WTC11 (cell line): ENCODE data around the gene MNT. TPM values are rescaled to one million over a fixed set of nuclear protein-coding genes. Genes with fewer than 3 reads are reported as not detected.

Experiments used
- AFF4 ChIP-seq: sonication (generic); formaldehyde crosslinking; IDR thresholded peaks from 2 replicates; pipeline ENCODE4 v1.8.1; 2023; ENCODE audit warnings: mild to moderate bottlenecking, missing genetic modification reagents, borderline replicate concordance
- CBFB ChIP-seq: sonication (generic); formaldehyde crosslinking; IDR thresholded peaks from 2 replicates; pipeline ENCODE4 v1.8.1; 2022; ENCODE audit warnings: mild to moderate bottlenecking, low read depth, missing genetic modification reagents
- CREB1 ChIP-seq: sonication (generic); formaldehyde crosslinking; IDR thresholded peaks from 2 replicates; pipeline ENCODE4 v1.8.0; 2023; ENCODE audit warnings: mild to moderate bottlenecking, missing genetic modification reagents
- ELF4 ChIP-seq: sonication (generic); formaldehyde crosslinking; IDR thresholded peaks from 2 replicates; pipeline ENCODE4 v1.8.1; 2022; ENCODE audit warnings: low read depth, mild to moderate bottlenecking, moderate library complexity, missing genetic modification reagents
- FOXK1 ChIP-seq: sonication (generic); formaldehyde crosslinking; IDR thresholded peaks from 2 replicates; pipeline ENCODE4 v1.8.0; 2022; ENCODE audit warnings: mild to moderate bottlenecking, moderate library complexity, missing genetic modification reagents
- FOXP1 ChIP-seq: sonication (generic); formaldehyde crosslinking; IDR thresholded peaks from 2 replicates; pipeline ENCODE4 v1.8.0; 2022; ENCODE audit warnings: missing genetic modification reagents, mild to moderate bottlenecking, moderate library complexity, borderline replicate concordance
- GABPB1 ChIP-seq: sonication (generic); formaldehyde crosslinking; IDR thresholded peaks from 2 replicates; pipeline ENCODE4 v1.8.1; 2023; ENCODE audit warnings: mild to moderate bottlenecking, missing genetic modification reagents
- GRHL2 ChIP-seq: fragments of 250-450 bp; sonication (Bioruptor Pico); IDR thresholded peaks from 2 replicates; pipeline ENCODE4 v1.8.0; 2022; ENCODE audit warnings: mild to moderate bottlenecking, moderate library complexity; ENCODE audit not compliant: insufficient replicate concordance, severe bottlenecking
- GTF2I ChIP-seq: fragments of 250-450 bp; sonication (Bioruptor Pico); conservative IDR thresholded peaks from 2 replicates; pipeline ENCODE4 v1.4.0; 2021; ENCODE audit warnings: mild to moderate bottlenecking
- IRF2 ChIP-seq: sonication (generic); formaldehyde crosslinking; IDR thresholded peaks from 2 replicates; pipeline ENCODE4 v1.8.0; 2022; ENCODE audit warnings: low read depth, missing genetic modification reagents, borderline replicate concordance
- JUN ChIP-seq: sonication (generic); formaldehyde crosslinking; IDR thresholded peaks from 2 replicates; pipeline ENCODE4 v1.8.0; 2023; ENCODE audit warnings: mild to moderate bottlenecking, missing genetic modification reagents
- NR1H2 ChIP-seq: sonication (generic); formaldehyde crosslinking; IDR thresholded peaks from 2 replicates; pipeline ENCODE4 v1.9.0; 2021; ENCODE audit warnings: mild to moderate bottlenecking, moderate library complexity, missing genetic modification reagents
- NR2C2 ChIP-seq: sonication (generic); formaldehyde crosslinking; IDR thresholded peaks from 2 replicates; pipeline ENCODE4 v1.8.0; 2022; ENCODE audit warnings: mild to moderate bottlenecking, missing genetic modification reagents
- RORB ChIP-seq: fragments of 250-450 bp; sonication (Bioruptor Pico); IDR thresholded peaks from 2 replicates; pipeline ENCODE4 v1.9.0; 2021; ENCODE audit warnings: mild to moderate bottlenecking
- TEAD4 ChIP-seq: sonication (generic); formaldehyde crosslinking; IDR thresholded peaks from 2 replicates; pipeline ENCODE4 v1.8.0; 2022; ENCODE audit warnings: mild to moderate bottlenecking, missing genetic modification reagents
- USF2 ChIP-seq: sonication (generic); formaldehyde crosslinking; IDR thresholded peaks from 2 replicates; pipeline ENCODE4 v1.8.1; 2023; ENCODE audit warnings: mild to moderate bottlenecking, missing genetic modification reagents, moderate library complexity
- ZNF121 ChIP-seq: sonication (generic); formaldehyde crosslinking; IDR thresholded peaks from 2 replicates; pipeline ENCODE4 v1.8.0; 2023; ENCODE audit warnings: missing genetic modification reagents
- ZNF396 ChIP-seq: fragments of 250-450 bp; sonication (Bioruptor Pico); IDR thresholded peaks from 2 replicates; pipeline ENCODE4 v1.8.0; 2021; ENCODE audit warnings: mild to moderate bottlenecking, moderate library complexity, borderline replicate concordance
- ZNF425 ChIP-seq: fragments of 250-450 bp; sonication (Bioruptor Pico); conservative IDR thresholded peaks from 2 replicates; pipeline ENCODE4 v1.9.0; 2021; ENCODE audit warnings: mild to moderate bottlenecking
- total RNA-seq: library from RNA; stranded (reverse); gene quantifications from 3 replicates; pipeline ENCODE4 v1.2.3, GENCODE V29; 2021
- TF ChIP-seq, protein P1 (sequence below): sonication (generic); formaldehyde crosslinking; IDR thresholded peaks from 2 replicates; pipeline ENCODE4 v1.8.1; 2022; ENCODE audit warnings: mild to moderate bottlenecking, moderate library complexity, missing genetic modification reagents
- TF ChIP-seq, protein P2 (sequence below): sonication (generic); formaldehyde crosslinking; IDR thresholded peaks from 2 replicates; pipeline ENCODE4 v1.8.1; 2023; ENCODE audit warnings: mild to moderate bottlenecking, missing genetic modification reagents
- TF ChIP-seq, protein P3 (sequence below): fragments of 250-450 bp; sonication (Bioruptor Pico); IDR thresholded peaks from 2 replicates; pipeline ENCODE4 v1.9.0; 2021; ENCODE audit warnings: mild to moderate bottlenecking
- TF ChIP-seq, protein P4 (sequence below): sonication (generic); formaldehyde crosslinking; IDR thresholded peaks from 2 replicates; pipeline ENCODE4 v1.8.1; 2022; ENCODE audit warnings: low read depth, mild to moderate bottlenecking, moderate library complexity, missing genetic modification reagents, borderline replicate concordance
- TF ChIP-seq, protein P5 (sequence below): sonication (generic); formaldehyde crosslinking; IDR thresholded peaks from 2 replicates; pipeline ENCODE4 v1.8.0; 2022; ENCODE audit warnings: mild to moderate bottlenecking, missing genetic modification reagents
- TF ChIP-seq, protein P6 (sequence below): sonication (generic); formaldehyde crosslinking; IDR thresholded peaks from 2 replicates; pipeline ENCODE4 v1.8.1; 2022; ENCODE audit warnings: low read depth, missing genetic modification reagents, borderline replicate concordance

MNT gene
- total RNA-seq, 1 experiment from 2014 or later: 21.6 TPM

DNA sequence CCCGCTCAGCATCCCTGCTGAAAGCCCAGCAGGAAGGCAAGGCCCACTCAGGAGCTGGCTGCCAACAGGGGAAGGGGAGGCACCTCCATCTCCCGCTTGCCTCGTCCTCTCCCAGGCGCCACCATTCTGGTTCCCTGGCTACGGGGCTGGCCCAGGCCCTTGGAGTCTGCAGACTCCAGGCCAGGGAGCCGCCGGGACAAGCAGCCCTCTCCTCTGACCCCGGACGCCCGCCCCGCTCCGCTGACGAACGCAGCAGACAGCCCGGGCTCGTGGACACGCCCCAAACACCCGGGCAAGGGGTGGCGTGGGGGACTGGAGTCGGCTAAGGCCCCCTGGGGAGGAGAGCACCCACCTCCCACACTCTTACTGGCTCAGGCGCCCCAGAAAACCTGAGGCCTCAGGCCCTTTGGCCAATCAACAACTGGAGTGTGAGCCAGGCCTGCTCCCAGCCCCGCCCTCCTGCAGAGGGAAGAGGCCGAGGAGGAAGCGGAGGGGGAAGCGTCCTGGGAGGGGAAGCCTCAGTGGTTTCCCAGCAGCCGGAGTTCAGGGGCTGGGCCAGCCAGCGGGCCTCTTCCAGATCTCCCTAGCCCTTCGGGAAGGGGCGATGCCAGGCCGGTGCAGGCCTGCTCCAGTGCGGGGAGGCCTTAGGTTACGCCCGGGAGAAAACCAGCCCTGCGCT, 4.2 kb downstream of the MNT start (continued):
- TF ChIP-seq, protein P1, sequence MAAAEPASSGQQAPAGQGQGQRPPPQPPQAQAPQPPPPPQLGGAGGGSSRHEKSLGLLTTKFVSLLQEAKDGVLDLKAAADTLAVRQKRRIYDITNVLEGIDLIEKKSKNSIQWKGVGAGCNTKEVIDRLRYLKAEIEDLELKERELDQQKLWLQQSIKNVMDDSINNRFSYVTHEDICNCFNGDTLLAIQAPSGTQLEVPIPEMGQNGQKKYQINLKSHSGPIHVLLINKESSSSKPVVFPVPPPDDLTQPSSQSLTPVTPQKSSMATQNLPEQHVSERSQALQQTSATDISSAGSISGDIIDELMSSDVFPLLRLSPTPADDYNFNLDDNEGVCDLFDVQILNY (CRISPR knock-in tag): no peak; the same call in 1 of the 2 replicates
- TF ChIP-seq IRF2: no peak
- no peak for TF ChIP-seq GTF2I
- no peak for TF ChIP-seq AFF4 (CRISPR knock-in tag)
- no peak for TF ChIP-seq CREB1 (CRISPR knock-in tag)
- TF ChIP-seq FOXK1 (CRISPR knock-in tag): no peak; the same call in 1 of the 2 replicates
- TF ChIP-seq ZNF396: no peak
- TF ChIP-seq, protein P2, sequence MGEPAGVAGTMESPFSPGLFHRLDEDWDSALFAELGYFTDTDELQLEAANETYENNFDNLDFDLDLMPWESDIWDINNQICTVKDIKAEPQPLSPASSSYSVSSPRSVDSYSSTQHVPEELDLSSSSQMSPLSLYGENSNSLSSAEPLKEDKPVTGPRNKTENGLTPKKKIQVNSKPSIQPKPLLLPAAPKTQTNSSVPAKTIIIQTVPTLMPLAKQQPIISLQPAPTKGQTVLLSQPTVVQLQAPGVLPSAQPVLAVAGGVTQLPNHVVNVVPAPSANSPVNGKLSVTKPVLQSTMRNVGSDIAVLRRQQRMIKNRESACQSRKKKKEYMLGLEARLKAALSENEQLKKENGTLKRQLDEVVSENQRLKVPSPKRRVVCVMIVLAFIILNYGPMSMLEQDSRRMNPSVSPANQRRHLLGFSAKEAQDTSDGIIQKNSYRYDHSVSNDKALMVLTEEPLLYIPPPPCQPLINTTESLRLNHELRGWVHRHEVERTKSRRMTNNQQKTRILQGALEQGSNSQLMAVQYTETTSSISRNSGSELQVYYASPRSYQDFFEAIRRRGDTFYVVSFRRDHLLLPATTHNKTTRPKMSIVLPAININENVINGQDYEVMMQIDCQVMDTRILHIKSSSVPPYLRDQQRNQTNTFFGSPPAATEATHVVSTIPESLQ (CRISPR knock-in tag): no peak
- no peak for TF ChIP-seq ZNF425 (CRISPR knock-in tag)
- TF ChIP-seq TEAD4 (CRISPR knock-in tag): no peak
- TF ChIP-seq CBFB (CRISPR knock-in tag): no peak
- no peak for TF ChIP-seq GABPB1 (CRISPR knock-in tag)
- TF ChIP-seq, protein P3, sequence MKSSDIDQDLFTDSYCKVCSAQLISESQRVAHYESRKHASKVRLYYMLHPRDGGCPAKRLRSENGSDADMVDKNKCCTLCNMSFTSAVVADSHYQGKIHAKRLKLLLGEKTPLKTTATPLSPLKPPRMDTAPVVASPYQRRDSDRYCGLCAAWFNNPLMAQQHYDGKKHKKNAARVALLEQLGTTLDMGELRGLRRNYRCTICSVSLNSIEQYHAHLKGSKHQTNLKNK (CRISPR knock-in tag): no peak
- no peak for TF ChIP-seq ELF4 (CRISPR knock-in tag)
- TF ChIP-seq FOXP1 (CRISPR knock-in tag): no peak
- no peak for TF ChIP-seq NR2C2 (CRISPR knock-in tag)
- no peak for TF ChIP-seq ZNF121 (CRISPR knock-in tag)
- 0 out of 2 replicates have a peak, but pooled peaks have one; percentile 20 for TF ChIP-seq USF2 (CRISPR knock-in tag)
- no peak for TF ChIP-seq RORB (CRISPR knock-in tag)
- no peak for TF ChIP-seq NR1H2 (CRISPR knock-in tag)
- TF ChIP-seq GRHL2: no peak
- TF ChIP-seq, protein P4, sequence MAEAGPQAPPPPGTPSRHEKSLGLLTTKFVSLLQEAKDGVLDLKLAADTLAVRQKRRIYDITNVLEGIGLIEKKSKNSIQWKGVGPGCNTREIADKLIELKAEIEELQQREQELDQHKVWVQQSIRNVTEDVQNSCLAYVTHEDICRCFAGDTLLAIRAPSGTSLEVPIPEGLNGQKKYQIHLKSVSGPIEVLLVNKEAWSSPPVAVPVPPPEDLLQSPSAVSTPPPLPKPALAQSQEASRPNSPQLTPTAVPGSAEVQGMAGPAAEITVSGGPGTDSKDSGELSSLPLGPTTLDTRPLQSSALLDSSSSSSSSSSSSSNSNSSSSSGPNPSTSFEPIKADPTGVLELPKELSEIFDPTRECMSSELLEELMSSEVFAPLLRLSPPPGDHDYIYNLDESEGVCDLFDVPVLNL (CRISPR knock-in tag): no peak
- TF ChIP-seq, protein P5, sequence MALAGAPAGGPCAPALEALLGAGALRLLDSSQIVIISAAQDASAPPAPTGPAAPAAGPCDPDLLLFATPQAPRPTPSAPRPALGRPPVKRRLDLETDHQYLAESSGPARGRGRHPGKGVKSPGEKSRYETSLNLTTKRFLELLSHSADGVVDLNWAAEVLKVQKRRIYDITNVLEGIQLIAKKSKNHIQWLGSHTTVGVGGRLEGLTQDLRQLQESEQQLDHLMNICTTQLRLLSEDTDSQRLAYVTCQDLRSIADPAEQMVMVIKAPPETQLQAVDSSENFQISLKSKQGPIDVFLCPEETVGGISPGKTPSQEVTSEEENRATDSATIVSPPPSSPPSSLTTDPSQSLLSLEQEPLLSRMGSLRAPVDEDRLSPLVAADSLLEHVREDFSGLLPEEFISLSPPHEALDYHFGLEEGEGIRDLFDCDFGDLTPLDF (CRISPR knock-in tag): no peak
- TF ChIP-seq JUN (CRISPR knock-in tag): no peak
- TF ChIP-seq, protein P6, sequence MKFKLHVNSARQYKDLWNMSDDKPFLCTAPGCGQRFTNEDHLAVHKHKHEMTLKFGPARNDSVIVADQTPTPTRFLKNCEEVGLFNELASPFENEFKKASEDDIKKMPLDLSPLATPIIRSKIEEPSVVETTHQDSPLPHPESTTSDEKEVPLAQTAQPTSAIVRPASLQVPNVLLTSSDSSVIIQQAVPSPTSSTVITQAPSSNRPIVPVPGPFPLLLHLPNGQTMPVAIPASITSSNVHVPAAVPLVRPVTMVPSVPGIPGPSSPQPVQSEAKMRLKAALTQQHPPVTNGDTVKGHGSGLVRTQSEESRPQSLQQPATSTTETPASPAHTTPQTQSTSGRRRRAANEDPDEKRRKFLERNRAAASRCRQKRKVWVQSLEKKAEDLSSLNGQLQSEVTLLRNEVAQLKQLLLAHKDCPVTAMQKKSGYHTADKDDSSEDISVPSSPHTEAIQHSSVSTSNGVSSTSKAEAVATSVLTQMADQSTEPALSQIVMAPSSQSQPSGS (CRISPR knock-in tag): no peak
